Astrocyte of the cerebellum (primary cell): ENCODE measurements around the gene ZNF385A.

Source experiments
- DNase-seq: peaks from one replicate; pipeline ENCODE4 v3.0.0-alpha.2; 2011; ENCODE audit warnings: low read depth
- H3K4me3 ChIP-seq: 2 replicates; pipeline ENCODE4 v1.5.1; 2011; ENCODE audit warnings: mild to moderate bottlenecking, low read depth, low read length, moderate library complexity
- in situ Hi-C: cut with HindIII; loops from 2 replicates; pipeline ENCODE4 v1.10.0; 2017; ENCODE audit warnings: low sequenced_read_pairs
- TF ChIP-seq, protein P1 (sequence below): IDR thresholded peaks from 2 replicates; pipeline ENCODE4 v1.5.1; 2012; ENCODE audit warnings: low read length, low read depth, moderate library complexity, mild to moderate bottlenecking; ENCODE audit errors: missing control alignments

The ZNF385A gene

DNA sequence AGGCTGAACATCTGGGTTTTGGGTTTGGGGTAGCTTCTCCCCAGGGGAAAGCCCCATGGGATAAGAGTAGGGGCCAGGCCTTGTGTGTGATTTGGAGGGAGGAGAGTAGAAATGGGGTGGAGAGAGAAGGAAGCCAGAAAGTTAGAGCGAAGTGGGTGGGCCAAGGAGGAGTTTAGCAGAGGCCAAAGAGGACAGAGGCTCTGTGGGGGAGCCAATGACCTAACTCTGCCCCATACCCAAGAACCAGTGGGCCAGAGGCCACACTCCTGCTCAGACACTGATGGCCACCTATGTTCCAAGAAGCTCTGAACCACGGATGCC is 9.3 kb downstream of the ZNF385A start:
- DNase-seq, result no peak
- in situ Hi-C loops, result no loop called here
- H3K4me3 ChIP-seq, result no peak overlapping the region
- TF ChIP-seq, protein P1, sequence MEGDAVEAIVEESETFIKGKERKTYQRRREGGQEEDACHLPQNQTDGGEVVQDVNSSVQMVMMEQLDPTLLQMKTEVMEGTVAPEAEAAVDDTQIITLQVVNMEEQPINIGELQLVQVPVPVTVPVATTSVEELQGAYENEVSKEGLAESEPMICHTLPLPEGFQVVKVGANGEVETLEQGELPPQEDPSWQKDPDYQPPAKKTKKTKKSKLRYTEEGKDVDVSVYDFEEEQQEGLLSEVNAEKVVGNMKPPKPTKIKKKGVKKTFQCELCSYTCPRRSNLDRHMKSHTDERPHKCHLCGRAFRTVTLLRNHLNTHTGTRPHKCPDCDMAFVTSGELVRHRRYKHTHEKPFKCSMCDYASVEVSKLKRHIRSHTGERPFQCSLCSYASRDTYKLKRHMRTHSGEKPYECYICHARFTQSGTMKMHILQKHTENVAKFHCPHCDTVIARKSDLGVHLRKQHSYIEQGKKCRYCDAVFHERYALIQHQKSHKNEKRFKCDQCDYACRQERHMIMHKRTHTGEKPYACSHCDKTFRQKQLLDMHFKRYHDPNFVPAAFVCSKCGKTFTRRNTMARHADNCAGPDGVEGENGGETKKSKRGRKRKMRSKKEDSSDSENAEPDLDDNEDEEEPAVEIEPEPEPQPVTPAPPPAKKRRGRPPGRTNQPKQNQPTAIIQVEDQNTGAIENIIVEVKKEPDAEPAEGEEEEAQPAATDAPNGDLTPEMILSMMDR, result no peak

GRCh38 chr12:54374562-54375258 is 9.8 kb downstream of the ZNF385A start:
- H3K4me3 ChIP-seq, result no peak overlapping the region
- in situ Hi-C loops, result loop anchor here (5.0 kb wide), 1 partner anchor 157 kb away; no protein-coding TSS in a partner anchor
- DNase-seq, result no peak
- TF ChIP-seq, protein P1, result no peak

DNA sequence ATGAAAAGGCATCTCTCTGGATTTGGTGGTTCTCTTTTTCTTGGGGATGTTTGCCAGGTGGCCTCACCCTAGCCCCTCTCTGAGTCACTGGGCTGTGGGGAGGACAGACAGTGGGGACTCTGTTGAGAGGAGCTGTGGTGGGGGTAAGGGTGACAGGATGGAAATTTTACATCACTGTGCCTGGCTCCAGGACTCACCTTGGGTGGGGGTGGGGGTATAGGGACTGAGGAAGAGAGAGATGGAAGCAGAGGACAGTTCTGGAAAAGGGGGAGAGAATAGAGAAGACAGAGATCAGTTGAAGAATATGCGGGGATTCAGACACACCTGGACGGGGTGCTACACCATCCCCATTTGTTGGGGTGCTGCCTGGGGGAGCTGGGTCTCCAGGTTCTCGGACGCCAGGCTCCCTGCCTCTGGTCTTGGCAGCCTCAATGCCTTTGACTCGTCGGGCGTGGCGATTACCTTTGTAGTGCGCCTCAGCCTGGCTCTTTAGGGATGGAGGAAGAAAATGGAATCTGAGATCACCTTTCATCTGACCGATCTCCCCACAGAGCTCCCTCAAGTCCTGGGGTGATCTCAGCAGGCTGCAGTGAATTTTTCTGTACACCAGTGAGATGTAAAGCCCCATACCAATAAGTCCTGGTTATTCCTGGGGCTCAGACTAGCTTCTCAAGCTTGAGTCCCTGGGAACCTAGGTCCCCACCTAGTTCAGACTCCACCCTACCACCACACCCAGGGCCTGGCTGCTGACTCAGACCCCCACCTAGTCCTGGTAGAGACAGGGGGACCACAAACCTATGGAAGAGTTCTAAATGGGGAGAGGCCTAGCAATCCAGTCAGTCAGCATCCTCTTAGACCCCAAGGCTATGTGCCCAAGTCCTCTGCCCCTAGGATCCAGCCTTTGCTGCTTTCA is 10.6 kb downstream of the ZNF385A start:
- DNase-seq, result no peak
- in situ Hi-C loops, result loop anchor here (5.0 kb wide), 1 partner anchor 157 kb away; no protein-coding TSS in a partner anchor
- H3K4me3 ChIP-seq, result no peak overlapping the region
- TF ChIP-seq, protein P1, result no peak

- TF ChIP-seq, protein P1, result no peak
- no peak for DNase-seq
- in situ Hi-C loops, result loop anchor here (5.0 kb wide), 1 partner anchor 155 kb away; no protein-coding TSS in a partner anchor
- no peak overlapping the region for H3K4me3 ChIP-seq
Observed at GRCh38 chr12:54372113-54372806, 12.3 kb downstream of the ZNF385A start.

DNA sequence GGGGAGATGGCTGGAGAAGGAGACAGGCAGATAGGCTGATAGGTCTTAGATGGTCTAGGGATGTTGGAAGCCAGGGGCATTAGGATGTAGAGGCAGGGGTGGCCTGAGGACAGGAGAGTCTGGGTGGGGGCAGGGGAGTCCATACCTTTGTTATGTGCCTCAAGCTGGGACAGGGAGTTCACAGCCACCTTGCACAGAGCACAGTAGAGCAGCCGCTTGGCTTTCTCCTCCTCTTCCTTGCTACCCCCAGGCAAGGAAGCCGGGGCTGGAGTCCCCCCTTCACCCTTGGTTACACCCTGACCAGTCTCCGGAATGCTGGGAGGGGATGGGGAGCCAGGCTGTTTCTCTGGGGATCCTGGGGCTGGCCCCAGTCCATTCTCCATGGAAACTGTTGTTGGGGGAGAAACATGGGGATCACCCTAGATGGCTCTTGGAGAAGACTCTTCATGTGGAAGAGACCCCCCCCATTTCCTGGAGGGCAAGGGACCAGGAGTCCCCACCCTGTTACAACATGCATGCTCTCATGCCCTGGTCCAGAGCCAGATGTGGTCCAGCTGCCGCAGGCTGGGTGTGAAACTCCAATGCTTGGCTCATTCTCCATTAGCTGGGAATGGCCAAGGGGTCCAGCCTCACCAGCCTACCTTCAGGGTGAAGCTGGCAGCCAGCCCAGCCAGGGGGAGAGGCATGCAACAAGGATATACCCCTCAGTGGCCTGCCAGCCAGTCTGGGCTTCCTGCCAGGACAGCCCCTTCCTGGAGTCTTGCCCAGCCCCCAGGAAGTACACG is 13.0 kb downstream of the ZNF385A start:
- no peak overlapping the region for H3K4me3 ChIP-seq
- no peak for DNase-seq
- in situ Hi-C loops, result loop anchor here (5.0 kb wide), 1 partner anchor 154 kb away; no protein-coding TSS in a partner anchor
- TF ChIP-seq, protein P1, result no peak
